Measurements from ENCODE around the gene MRO. TPM values are rescaled to one million over a fixed set of nuclear protein-coding genes. Genes with fewer than 3 reads are reported as not detected.

Gene MRO
- total RNA-seq, 2 experiments from 2014 or later = not detected

- DNase-seq (no peak), ATAC-seq (no peak)
- no peak overlapping the region for H3K4me3 Mint-ChIP-seq
- H3K4me1 Mint-ChIP-seq (ENCODE audit: low read depth) = no peaks in the 10 kb centered on the region
- no peaks in the 10 kb centered on the region for H3K36me3 Mint-ChIP-seq (ENCODE audit: low read depth)
- ChIA-PET POLR2A (no interaction called here), CTCF (no interaction called here)
- H3K27me3 Mint-ChIP-seq (ENCODE audit: low read depth) = peaks cover 12% of the 10 kb centered on the region
- no peaks in the 10 kb centered on the region for H3K9me3 Mint-ChIP-seq (ENCODE audit: insufficient read depth)
- no peak overlapping the region for H3K27ac Mint-ChIP-seq
These were observed 69.9 kb downstream of the MRO start for GRCh38 chr18:50749945-50750344.

- no peak overlapping the region for H3K27ac Mint-ChIP-seq
These were observed 70.4 kb downstream of the MRO start for GRCh38 chr18:50749421-50749820.

GRCh38 chr18:50748243-50749229, 71.3 kb downstream of the MRO start:
- no peaks in the 10 kb centered on the region for H3K9me3 Mint-ChIP-seq (ENCODE audit: insufficient read depth)
- CTCF ChIA-PET = no interaction called here
- no peaks in the 10 kb centered on the region for H3K36me3 Mint-ChIP-seq (ENCODE audit: low read depth)
- POLR2A ChIA-PET = no interaction called here
- H3K27ac Mint-ChIP-seq = no peak overlapping the region
- ATAC-seq (no peak), DNase-seq (no peak)
- H3K27me3 Mint-ChIP-seq (ENCODE audit: low read depth) = peaks cover 12% of the 10 kb centered on the region
- no peak overlapping the region for H3K4me3 Mint-ChIP-seq
- no peaks in the 10 kb centered on the region for H3K4me1 Mint-ChIP-seq (ENCODE audit: low read depth)

More at GRCh38 chr18:50749421-50749820, 70.4 kb downstream of the MRO start:
- no peaks in the 10 kb centered on the region for H3K4me1 Mint-ChIP-seq (ENCODE audit: low read depth)
- ChIA-PET POLR2A (no interaction called here), CTCF (no interaction called here)
- DNase-seq (no peak), ATAC-seq (no peak)
- H3K36me3 Mint-ChIP-seq (ENCODE audit: low read depth) = no peaks in the 10 kb centered on the region
- H3K4me3 Mint-ChIP-seq = no peak overlapping the region
- no peaks in the 10 kb centered on the region for H3K9me3 Mint-ChIP-seq (ENCODE audit: insufficient read depth)
- H3K27me3 Mint-ChIP-seq (ENCODE audit: low read depth) = peaks cover 12% of the 10 kb centered on the region

GRCh38 chr18:50747849-50748242, 72.0 kb downstream of the MRO start:
- Mint-ChIP-seq H3K4me1 (ENCODE audit: low read depth) (no peaks in the 10 kb centered on the region), H3K36me3 (ENCODE audit: low read depth) (no peaks in the 10 kb centered on the region)

GRCh38 chr18:50745945-50746344, 73.9 kb downstream of the MRO start:
- ATAC-seq = no peak
- Mint-ChIP-seq H3K4me1 (ENCODE audit: low read depth) (no peaks in the 10 kb centered on the region), H3K27me3 (ENCODE audit: low read depth) (peaks cover 9% of the 10 kb centered on the region), H3K4me3 (no peak overlapping the region), H3K36me3 (ENCODE audit: low read depth) (no peaks in the 10 kb centered on the region), H3K27ac (no peak overlapping the region), H3K9me3 (ENCODE audit: insufficient read depth) (no peaks in the 10 kb centered on the region)
- ChIA-PET POLR2A (no interaction called here), CTCF (no interaction called here)
- DNase-seq = no peak

More at GRCh38 chr18:50747849-50748242, 72.0 kb downstream of the MRO start:
- ATAC-seq (no peak), DNase-seq (no peak)
- H3K4me3 Mint-ChIP-seq = no peak overlapping the region
- H3K9me3 Mint-ChIP-seq (ENCODE audit: insufficient read depth) = no peaks in the 10 kb centered on the region
- H3K27ac Mint-ChIP-seq = no peak overlapping the region
- H3K27me3 Mint-ChIP-seq (ENCODE audit: low read depth) = peaks cover 15% of the 10 kb centered on the region
- CTCF ChIA-PET = no interaction called here
- POLR2A ChIA-PET = no interaction called here

Other genes with a start within 250 kb of the MRO start
- gene ME2, start 59.1 kb upstream of the MRO start, total RNA-seq = 10 to 100 TPM; 91.2 to 92.5 TPM
- gene ELAC1, start 148.0 kb upstream of the MRO start, total RNA-seq = 1 to 10 TPM; 8.7 to 9.4 TPM
- gene SMAD4, start 210.2 kb upstream of the MRO start, total RNA-seq = 10 to 100 TPM; 76.9 to 77.6 TPM